Large intestine (tissue), 3 donors: ENCODE measurements around the gene ZNF655. TPM values are rescaled to one million over a fixed set of nuclear protein-coding genes. Genes with fewer than 3 reads are reported as not detected.

Experiments used
- DNase-seq, 2 donors: peaks; one replicate each; pipeline versions ENCODE4 v3.0.0 to v3.0.0-alpha.2; 2013
- H3K27ac ChIP-seq: one replicate; pipeline ENCODE4 v1.5.1; 2013; ENCODE audit warnings: low read length
- H3K27me3 ChIP-seq: 2 replicates; pipeline ENCODE4 v1.6.1; 2013; ENCODE audit warnings: low read length; ENCODE audit not compliant: control insufficient read depth, insufficient read depth
- H3K36me3 ChIP-seq: 2 replicates; pipeline ENCODE4 v1.6.1; 2013; ENCODE audit warnings: low read length; ENCODE audit not compliant: control insufficient read depth, insufficient read depth
- H3K4me1 ChIP-seq: one replicate; pipeline ENCODE4 v1.6.1; 2013; ENCODE audit warnings: low read length; ENCODE audit not compliant: control insufficient read depth, insufficient read depth
- H3K4me3 ChIP-seq: one replicate; pipeline ENCODE4 v1.5.1; 2013; ENCODE audit warnings: low read length
- H3K9me3 ChIP-seq: one replicate; pipeline ENCODE4 v1.6.1; 2013; ENCODE audit warnings: mild to moderate bottlenecking, low read depth, low read length, moderate library complexity; ENCODE audit not compliant: control insufficient read depth
- WGBS: methylation state at CpG from one replicate; pipeline ENCODE4 v1.1.5; 2013; ENCODE audit warnings: low lambda C conversion rate; ENCODE audit not compliant: insufficient coverage; 5-methylcytosine and 5-hydroxymethylcytosine counted together
- polyA plus RNA-seq: library from polyadenylated mRNA; unstranded; fragments of 120-200 nt; gene quantifications from one replicate; pipeline ENCODE4 v1.2.1, GENCODE V29; 2013

Gene ZNF655
- polyA plus RNA-seq, 1 donor = 83.0 TPM

GRCh38 chr7:99621271-99621670, 62.8 kb downstream of the ZNF655 start:
- H3K36me3 ChIP-seq = peaks cover 77% of the 10 kb centered on the region
- H3K4me1 ChIP-seq = peaks cover 8% of the 10 kb centered on the region

GRCh38 chr7:99622596-99622995, 64.2 kb downstream of the ZNF655 start:
- Histone ChIP-seq H3K4me3 (no peak overlapping the region), H3K4me1 (peaks cover 5% of the 10 kb centered on the region), H3K9me3 (no peaks in the 10 kb centered on the region), H3K36me3 (peaks cover 87% of the 10 kb centered on the region), H3K27ac (no peak overlapping the region), H3K27me3 (no peaks in the 10 kb centered on the region)
- no CpG with 5 or more reads among the region's 10 CpGs for WGBS
- DNase-seq = no peak

More at GRCh38 chr7:99621271-99621670, 62.8 kb downstream of the ZNF655 start:
- no CpG with 5 or more reads among the region's 5 CpGs for WGBS
- Histone ChIP-seq H3K4me3 (no peak overlapping the region), H3K27me3 (no peaks in the 10 kb centered on the region), H3K9me3 (no peaks in the 10 kb centered on the region), H3K27ac (no peak overlapping the region)
- no peak for DNase-seq

GRCh38 chr7:99623091-99623693, 64.8 kb downstream of the ZNF655 start:
- H3K27me3 ChIP-seq = no peaks in the 10 kb centered on the region
- H3K36me3 ChIP-seq = peaks cover 90% of the 10 kb centered on the region
- whole genome bisulfite sequencing = no CpG with 5 or more reads among the region's 7 CpGs
- no peak overlapping the region for H3K27ac ChIP-seq
- H3K9me3 ChIP-seq = no peaks in the 10 kb centered on the region
- no peak for DNase-seq
- H3K4me1 ChIP-seq = no peaks in the 10 kb centered on the region
- H3K4me3 ChIP-seq = no peak overlapping the region

- peak in 1 of 2 donors; percentile 29 for DNase-seq
- Histone ChIP-seq H3K9me3 (no peaks in the 10 kb centered on the region), H3K27me3 (no peaks in the 10 kb centered on the region), H3K4me3 (no peak overlapping the region), H3K27ac (no peak overlapping the region), H3K36me3 (peaks cover 92% of the 10 kb centered on the region), H3K4me1 (no peaks in the 10 kb centered on the region)
- WGBS = no CpG with 5 or more reads among the region's 9 CpGs
Measured at GRCh38 chr7:99623702-99624447, 65.4 kb downstream of the ZNF655 start.

GRCh38 chr7:99624484-99624883, 66.0 kb downstream of the ZNF655 start:
- Histone ChIP-seq H3K9me3 (no peaks in the 10 kb centered on the region), H3K4me1 (no peaks in the 10 kb centered on the region), H3K4me3 (no peak overlapping the region), H3K27me3 (no peaks in the 10 kb centered on the region), H3K36me3 (peaks cover 93% of the 10 kb centered on the region), H3K27ac (no peak overlapping the region)
- 100% methylated on average over 2 of the region's 16 CpGs for WGBS
- DNase-seq = peak in 1 of 2 donors; percentile 20

- no peaks in the 10 kb centered on the region for H3K4me1 ChIP-seq
- no peak overlapping the region for H3K27ac ChIP-seq
- H3K9me3 ChIP-seq = no peaks in the 10 kb centered on the region
- no CpG with 5 or more reads among the region's 5 CpGs for WGBS
- no peaks in the 10 kb centered on the region for H3K27me3 ChIP-seq
- no peak for DNase-seq
- H3K36me3 ChIP-seq = peaks cover 93% of the 10 kb centered on the region
- no peak overlapping the region for H3K4me3 ChIP-seq
Measured at GRCh38 chr7:99625321-99625720, 66.9 kb downstream of the ZNF655 start.

- peaks cover 91% of the 10 kb centered on the region for H3K36me3 ChIP-seq
- no peak overlapping the region for H3K27ac ChIP-seq
- no peak for DNase-seq
- H3K27me3 ChIP-seq = no peaks in the 10 kb centered on the region
- no CpG with 5 or more reads among the region's 4 CpGs for WGBS
- H3K4me1 ChIP-seq = no peaks in the 10 kb centered on the region
- H3K4me3 ChIP-seq = no peak overlapping the region
- no peaks in the 10 kb centered on the region for H3K9me3 ChIP-seq
Measured at GRCh38 chr7:99625961-99626360, 67.5 kb downstream of the ZNF655 start.

Other genes with a start within 250 kb of the ZNF655 start
- 188 TPM for gene ARPC1A, start 232.7 kb upstream of the ZNF655 start, polyA plus RNA-seq
- gene ARPC1B, start 183.9 kb upstream of the ZNF655 start, polyA plus RNA-seq = 73.1 TPM
- gene PDAP1, start 150.0 kb upstream of the ZNF655 start, polyA plus RNA-seq = 94.9 TPM
- 72.8 TPM for gene BUD31, start 149.7 kb upstream of the ZNF655 start, polyA plus RNA-seq
- gene PTCD1, start 119.8 kb upstream of the ZNF655 start, polyA plus RNA-seq = 5.9 TPM
- gene CPSF4, start 119.7 kb upstream of the ZNF655 start, polyA plus RNA-seq = 29.6 TPM
- gene ATP5MF, start 92.5 kb upstream of the ZNF655 start, polyA plus RNA-seq = 386 TPM
- 61.3 TPM for gene ZNF789, start 85.8 kb upstream of the ZNF655 start, polyA plus RNA-seq
- 22.9 TPM for gene ZNF394, start 58.4 kb upstream of the ZNF655 start, polyA plus RNA-seq
- gene ZKSCAN5, start 54.0 kb upstream of the ZNF655 start, polyA plus RNA-seq = 8.6 TPM
- gene FAM200A, start 6.5 kb upstream of the ZNF655 start, polyA plus RNA-seq = 10.5 TPM
- gene TMEM225B, start 39.6 kb downstream of the ZNF655 start, polyA plus RNA-seq = 1.3 TPM
- 14.3 TPM for gene ZSCAN25, start 58.3 kb downstream of the ZNF655 start, polyA plus RNA-seq
- 139 TPM for gene CYP3A5, start 121.4 kb downstream of the ZNF655 start, polyA plus RNA-seq
- 1.8 TPM for gene CYP3A7, start 176.6 kb downstream of the ZNF655 start, polyA plus RNA-seq
- gene CYP3A4, start 225.5 kb downstream of the ZNF655 start, polyA plus RNA-seq = 14.3 TPM